Calu3 (cell line): Measurements from ENCODE around the gene LLGL1. TPM values are rescaled to one million over a fixed set of nuclear protein-coding genes. Genes with fewer than 3 reads are reported as not detected.

Experiments
- BruUV-seq: library from RNA; stranded (reverse); fragments of 400-500 nt; replicated peaks from 2 replicates; lab custom pipeline; 2021; lab: Mats Ljungman, UMichigan
- CTCF ChIA-PET: fragments of 300-600 bp; sonication (Branson Sonifier 250); formaldehyde crosslinking; loops from one replicate; lab custom pipeline; 2022; ENCODE audit warnings: antibody characterized with exemption; lab: Charles Lee
- DNase-seq: peaks from one replicate; pipeline ENCODE4 v3.0.0; 2022
- H3K27ac Mint-ChIP-seq: one replicate; pipeline ENCODE4 v1.8.0; 2022; ENCODE audit warnings: mixed read lengths; ENCODE audit not compliant: unreplicated experiment
- H3K27me3 Mint-ChIP-seq: one replicate; pipeline ENCODE4 v1.8.0; 2022; ENCODE audit warnings: mixed read lengths; ENCODE audit not compliant: unreplicated experiment
- H3K36me3 Mint-ChIP-seq: one replicate; pipeline ENCODE4 v1.8.0; 2022; ENCODE audit warnings: mild to moderate bottlenecking, moderate library complexity, mixed read lengths; ENCODE audit not compliant: insufficient read depth, unreplicated experiment
- H3K4me1 Mint-ChIP-seq: one replicate; pipeline ENCODE4 v1.8.0; 2022; ENCODE audit warnings: mild to moderate bottlenecking, low read depth, mixed read lengths; ENCODE audit not compliant: unreplicated experiment
- H3K4me3 Mint-ChIP-seq: one replicate; pipeline ENCODE4 v1.8.0; 2022; ENCODE audit warnings: mild to moderate bottlenecking, low read depth, moderate library complexity, mixed read lengths; ENCODE audit not compliant: unreplicated experiment
- H3K9me3 Mint-ChIP-seq: one replicate; pipeline ENCODE4 v1.8.0; 2022; ENCODE audit warnings: low read depth, mixed read lengths; ENCODE audit not compliant: unreplicated experiment
- CTCF ChIP-seq: fragments of 200-600 bp; IDR thresholded peaks from one replicate; pipeline ENCODE4 v1.8.0; 2022; ENCODE audit warnings: antibody characterized with exemption; ENCODE audit not compliant: unreplicated experiment
- intact Hi-C: fragments of 100-400 bp; cut with micrococcal nuclease; formaldehyde crosslinking; loops from one replicate; pipeline ENCODE4 v1.10.0; 2022; ENCODE audit not compliant: unreplicated experiment
- total RNA-seq: library from RNA; stranded (reverse); gene quantifications from 2 replicates; pipeline ENCODE4 v1.2.3, GENCODE V29; 2022

Gene LLGL1
- total RNA-seq, 1 experiment from 2014 or later = 10.0 TPM

DNA sequence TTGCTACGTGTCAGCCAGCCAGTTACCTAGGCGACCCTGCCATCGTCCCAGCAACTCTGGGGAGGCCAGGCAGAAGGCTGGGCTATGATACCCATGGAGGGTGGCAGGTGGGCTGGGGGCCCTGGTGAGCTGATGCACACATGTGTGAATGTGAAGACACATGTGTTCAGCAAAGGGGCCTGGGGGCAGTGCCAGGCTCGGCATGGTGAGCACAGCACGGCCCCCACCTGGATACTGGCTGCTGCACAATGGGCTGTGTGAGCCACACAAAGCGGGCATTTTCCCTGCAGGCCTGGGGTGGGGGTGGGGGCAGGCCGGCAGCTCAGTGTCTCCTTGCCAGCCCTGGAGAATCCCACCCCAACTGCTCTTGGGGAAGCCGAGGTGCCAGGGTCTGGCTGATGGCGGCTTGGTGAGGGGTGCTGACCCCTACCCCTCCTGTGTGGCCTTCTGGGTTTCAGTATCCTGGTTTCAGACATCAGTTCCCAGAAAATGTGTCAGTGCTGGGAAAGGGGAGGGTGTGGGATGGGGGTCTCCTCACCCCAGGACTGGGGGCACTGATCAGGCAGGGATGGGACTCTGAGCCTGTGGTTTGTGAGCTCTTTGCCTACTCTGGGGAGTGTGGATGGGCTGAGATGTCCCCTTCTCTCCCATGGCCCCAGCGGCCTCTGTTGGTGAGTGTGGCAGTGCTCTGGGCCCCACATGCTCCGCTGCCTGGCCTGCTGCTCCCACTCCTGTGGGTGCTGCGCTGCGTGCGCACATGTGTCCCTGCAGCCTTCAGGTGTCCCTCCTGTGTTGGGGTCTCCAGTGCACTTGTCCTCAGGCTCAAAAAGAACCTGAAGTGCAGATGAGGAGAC is 5.1 kb downstream of the LLGL1 start:
- no peak for TF ChIP-seq CTCF
- no peaks in the 10 kb centered on the region for H3K4me1 Mint-ChIP-seq
- BruUV-seq = no TSS peak
- H3K36me3 Mint-ChIP-seq = peaks cover 10% of the 10 kb centered on the region
- intact Hi-C loops = no loop called here
- H3K27ac Mint-ChIP-seq = no peak overlapping the region
- H3K9me3 Mint-ChIP-seq = no peaks in the 10 kb centered on the region
- no peaks in the 10 kb centered on the region for H3K27me3 Mint-ChIP-seq
- no peak overlapping the region for H3K4me3 Mint-ChIP-seq
- CTCF ChIA-PET = no interaction called here
- no peak for DNase-seq

GRCh38 chr17:18231164-18231563 is 5.7 kb downstream of the LLGL1 start:
- DNase-seq = no peak
- Mint-ChIP-seq H3K4me3 (no peak overlapping the region), H3K36me3 (peaks cover 5% of the 10 kb centered on the region), H3K27ac (no peak overlapping the region), H3K4me1 (peaks cover 5% of the 10 kb centered on the region), H3K9me3 (no peaks in the 10 kb centered on the region), H3K27me3 (no peaks in the 10 kb centered on the region)
- CTCF ChIA-PET = no interaction called here
- no peak for TF ChIP-seq CTCF
- intact Hi-C loops = no loop called here
- no TSS peak for BruUV-seq

DNA sequence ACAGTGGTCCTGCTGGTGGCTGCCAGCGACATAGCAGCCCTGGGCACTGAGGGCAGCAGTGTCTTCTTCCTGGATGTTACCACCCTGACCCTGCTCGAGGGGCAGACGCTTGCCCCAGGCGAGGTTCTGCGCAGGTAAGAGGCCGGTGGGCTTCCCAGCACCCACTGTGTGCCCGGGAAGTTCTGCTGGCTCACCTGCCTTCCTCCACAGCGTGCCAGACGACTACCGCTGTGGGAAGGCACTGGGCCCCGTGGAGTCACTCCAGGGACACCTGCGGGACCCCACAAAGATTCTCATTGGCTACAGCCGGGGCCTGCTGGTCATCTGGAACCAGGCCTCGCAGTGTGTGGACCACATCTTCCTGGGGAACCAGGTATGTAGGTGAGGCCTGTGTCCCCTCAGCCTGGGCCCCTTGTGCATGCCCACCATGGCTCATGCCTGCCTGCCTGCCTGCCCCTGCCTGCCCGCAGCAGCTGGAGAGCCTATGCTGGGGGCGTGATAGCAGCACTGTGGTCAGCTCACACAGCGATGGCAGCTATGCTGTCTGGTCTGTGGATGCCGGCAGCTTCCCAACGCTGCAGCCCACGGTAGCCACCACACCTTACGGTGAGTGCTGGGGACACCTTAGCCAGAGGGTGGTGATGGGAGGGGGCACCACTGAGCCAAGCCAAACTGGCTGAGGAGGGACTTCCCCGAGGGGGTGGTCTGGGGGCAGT is 8.5 kb downstream of the LLGL1 start:
- intact Hi-C loops = no loop called here
- peaks cover 8% of the 10 kb centered on the region for H3K4me1 Mint-ChIP-seq
- BruUV-seq = no TSS peak
- H3K9me3 Mint-ChIP-seq = no peaks in the 10 kb centered on the region
- no peak for TF ChIP-seq CTCF
- no peaks in the 10 kb centered on the region for H3K27me3 Mint-ChIP-seq
- CTCF ChIA-PET = no interaction called here
- DNase-seq = no peak
- no peak overlapping the region for H3K4me3 Mint-ChIP-seq
- H3K27ac Mint-ChIP-seq = no peak overlapping the region
- H3K36me3 Mint-ChIP-seq = peaks cover 5% of the 10 kb centered on the region

DNA sequence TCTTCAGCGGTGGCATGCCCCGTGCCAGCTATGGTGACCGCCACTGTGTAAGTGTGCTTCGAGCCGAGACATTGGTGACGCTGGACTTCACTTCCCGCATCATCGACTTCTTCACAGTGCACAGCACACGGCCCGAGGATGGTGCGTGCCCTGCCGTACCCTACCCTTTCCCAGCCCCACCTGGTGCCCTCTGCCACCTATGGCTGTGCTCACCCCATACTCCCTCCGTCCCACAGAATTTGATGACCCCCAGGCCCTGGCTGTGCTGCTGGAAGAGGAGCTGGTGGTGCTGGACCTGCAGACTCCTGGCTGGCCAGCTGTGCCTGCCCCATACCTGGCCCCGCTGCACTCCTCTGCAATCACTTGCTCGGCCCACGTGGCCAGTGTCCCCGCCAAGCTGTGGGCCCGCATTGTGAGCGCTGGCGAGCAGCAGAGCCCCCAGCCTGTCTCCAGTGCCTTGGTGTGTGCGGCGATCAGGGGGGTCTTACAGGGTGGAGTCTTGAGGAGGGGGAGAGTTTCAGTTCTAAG is 9.5 kb downstream of the LLGL1 start:
- DNase-seq = no peak
- Mint-ChIP-seq H3K4me3 (no peak overlapping the region), H3K4me1 (peaks cover 8% of the 10 kb centered on the region), H3K9me3 (no peaks in the 10 kb centered on the region), H3K36me3 (peaks cover 5% of the 10 kb centered on the region), H3K27me3 (no peaks in the 10 kb centered on the region), H3K27ac (no peak overlapping the region)
- BruUV-seq = no TSS peak
- intact Hi-C loops = no loop called here
- CTCF ChIA-PET = no interaction called here
- TF ChIP-seq CTCF = no peak
